HAP-1 (cell line): ENCODE measurements around the gene LSM14A.
"Not testable (repeated sequence)": the region's sequence is repeated elsewhere in the genome, so short reads cannot be mapped to it uniquely, and the experiment has no call there.

Experiments used
- DNase-seq, 2 experiments: peaks; one replicate each; pipeline ENCODE4 v3.0.0-alpha.2; 2016 to 2020; ENCODE audit warnings: low spot score in 2 of 2
- H3K27me3 ChIP-seq: fragments of 250-450 bp; sonication (Bioruptor Pico); 2 replicates; pipeline ENCODE4 v1.5.1; 2020; ENCODE audit warnings: low read depth, mild to moderate bottlenecking, moderate library complexity
- H3K36me3 ChIP-seq: fragments of 250-450 bp; sonication (Bioruptor Pico); replicated peaks from 2 replicates; pipeline ENCODE4 v1.5.1; 2020; ENCODE audit warnings: mild to moderate bottlenecking
- H3K4me1 ChIP-seq: fragments of 250-450 bp; sonication (Bioruptor Pico); 2 replicates; pipeline ENCODE4 v1.5.1; 2020; ENCODE audit warnings: mild to moderate bottlenecking
- H3K4me3 ChIP-seq: fragments of 250-450 bp; sonication (Bioruptor Pico); 2 replicates; pipeline ENCODE4 v1.5.1; 2020; ENCODE audit warnings: mild to moderate bottlenecking, moderate library complexity
- H3K9me3 ChIP-seq: fragments of 250-450 bp; sonication (Bioruptor Pico); 2 replicates; pipeline ENCODE4 v1.5.1; 2020; ENCODE audit warnings: mild to moderate bottlenecking, moderate library complexity
- in situ Hi-C: fragments of 300-500 bp; cut with MboI; formaldehyde crosslinking; loops from 3 replicates; pipeline ENCODE4 v1.14.3; 2020; ENCODE audit warnings: low sequenced_read_pairs, inconsistent platforms, mixed read lengths

The LSM14A gene

DNA sequence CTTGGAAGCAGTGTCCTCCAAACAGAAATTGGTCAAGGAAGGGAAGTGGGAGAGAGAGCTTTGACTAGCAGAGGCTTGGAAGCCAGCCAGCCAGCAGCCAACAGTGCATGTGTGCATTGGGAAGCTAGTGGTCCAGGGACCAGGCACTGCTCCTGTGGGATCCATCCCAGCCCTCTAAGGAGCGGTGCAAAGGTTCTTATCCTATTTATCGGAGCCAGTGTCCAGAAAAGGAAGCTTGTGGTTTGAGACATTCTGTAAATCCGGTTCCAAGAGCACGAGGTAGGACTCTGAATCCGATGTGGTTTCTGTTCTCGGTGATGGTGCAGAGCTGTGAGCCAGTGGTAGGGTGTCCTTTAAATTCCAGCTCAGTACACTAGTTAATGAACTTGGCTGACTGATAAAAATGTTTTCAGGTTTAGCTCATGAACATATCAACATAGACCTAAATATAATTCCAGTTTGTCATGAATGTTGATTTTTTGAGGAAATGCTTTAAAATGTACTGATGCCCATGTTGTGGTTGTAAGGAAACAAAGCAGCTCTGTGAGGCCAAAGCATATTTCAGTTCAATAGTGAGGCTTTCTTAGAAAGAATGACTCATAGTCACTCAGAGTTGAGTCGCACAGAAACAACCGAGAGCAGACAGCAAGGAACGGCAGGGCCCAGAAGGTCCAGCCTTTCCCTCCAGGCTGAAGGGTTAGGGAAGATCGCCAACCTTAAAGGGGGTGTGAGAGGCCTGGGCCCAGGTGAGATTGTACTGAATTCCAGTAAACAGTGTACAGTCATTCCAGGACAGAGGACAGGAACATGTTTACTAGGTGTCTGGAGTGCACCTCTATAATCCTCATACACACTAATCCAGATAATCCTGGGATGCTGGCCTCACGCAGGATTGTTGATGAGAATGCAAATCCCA, 60.5 kb downstream of the LSM14A start:
- peak in 1 of 2 experiments; percentile 42 for DNase-seq

DNA sequence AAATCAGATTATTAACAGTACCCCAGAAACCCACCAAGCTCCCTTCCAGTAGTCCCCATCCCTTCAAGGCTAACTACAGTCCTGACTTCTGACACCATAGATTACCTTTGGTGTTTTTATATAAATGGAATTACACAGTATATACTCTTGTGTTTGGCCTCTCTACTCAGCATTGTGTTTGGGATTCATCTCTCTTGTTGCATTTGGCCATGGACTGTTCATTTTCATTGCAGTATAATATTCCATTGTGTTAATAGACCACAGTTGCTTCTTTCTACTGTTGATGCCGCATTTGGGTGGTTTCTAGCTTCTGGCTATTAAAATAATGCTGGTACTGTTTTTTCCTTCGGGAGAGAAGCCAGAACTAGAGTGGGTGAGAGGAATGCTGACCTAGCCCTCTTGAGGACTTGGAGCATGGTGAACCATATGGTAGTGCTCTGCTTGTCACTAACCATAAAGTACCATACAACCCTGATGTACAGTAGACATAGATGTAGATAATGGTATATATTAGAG, 63.2 kb downstream of the LSM14A start:
- Histone ChIP-seq H3K27me3 (no peaks in the 10 kb centered on the region), H3K9me3 (no peaks in the 10 kb centered on the region), H3K36me3 (peaks cover 4% of the 10 kb centered on the region), H3K4me1 (peaks cover 14% of the 10 kb centered on the region), H3K4me3 (no peak overlapping the region)
- no peak for DNase-seq
- in situ Hi-C loops, result no loop called here

More for the DNA sequence above, 60.5 kb downstream of the LSM14A start:
- H3K9me3 ChIP-seq, result no peaks in the 10 kb centered on the region
- H3K36me3 ChIP-seq, result peaks cover 30% of the 10 kb centered on the region
- H3K27me3 ChIP-seq, result no peaks in the 10 kb centered on the region
- H3K4me3 ChIP-seq, result no peak overlapping the region
- in situ Hi-C loops, result no loop called here
- peaks cover 14% of the 10 kb centered on the region for H3K4me1 ChIP-seq

DNA sequence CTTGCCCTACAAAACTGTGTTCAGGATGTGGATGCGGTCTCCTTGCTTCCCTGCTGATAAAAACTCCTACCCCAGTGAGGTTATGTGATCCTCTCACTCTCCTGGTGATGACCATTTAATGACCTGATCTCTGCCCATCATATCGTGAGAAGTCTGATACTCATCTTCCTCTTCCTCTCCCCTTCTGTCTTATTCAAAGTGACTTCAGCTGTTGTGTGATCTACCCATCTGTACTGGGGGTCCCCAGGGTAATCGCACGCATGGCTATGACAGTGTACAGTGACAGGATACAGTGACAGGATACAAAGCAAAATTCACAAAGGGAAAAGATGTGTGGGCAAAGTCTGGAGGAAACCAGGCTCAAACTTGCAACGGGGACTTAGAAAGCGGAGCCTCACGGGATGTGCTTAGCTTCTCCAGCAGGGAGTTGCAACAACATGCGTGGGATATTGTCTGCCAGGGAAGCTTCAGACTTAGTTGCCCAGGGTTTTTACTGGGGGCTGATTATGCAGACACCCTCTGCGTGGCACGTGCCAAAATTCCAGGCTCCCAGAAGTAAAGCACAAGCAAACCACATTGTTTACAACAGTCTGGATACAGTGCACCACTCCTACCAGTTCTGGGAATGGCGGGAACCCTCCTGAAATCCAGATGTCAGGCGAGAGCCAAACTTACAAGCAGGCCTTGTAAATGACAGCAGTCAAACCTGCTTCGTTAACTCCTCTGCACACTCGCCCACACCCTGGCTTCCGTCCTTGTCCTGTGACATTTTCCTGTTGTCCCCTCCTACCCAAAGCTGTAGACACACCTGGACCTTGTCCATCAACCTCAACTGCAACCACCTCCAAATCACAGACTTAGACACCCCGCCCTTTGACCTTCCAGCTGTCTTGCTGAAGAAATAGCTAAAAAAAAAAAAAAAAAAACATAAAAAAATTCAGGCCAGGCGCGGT, 64.0 kb downstream of the LSM14A start:
- Histone ChIP-seq H3K4me3 (no peak overlapping the region), H3K36me3 (no peaks in the 10 kb centered on the region), H3K9me3 (no peaks in the 10 kb centered on the region), H3K27me3 (no peaks in the 10 kb centered on the region), H3K4me1 (peaks cover 14% of the 10 kb centered on the region)
- no peak for DNase-seq
- in situ Hi-C loops, result no loop called here

DNA sequence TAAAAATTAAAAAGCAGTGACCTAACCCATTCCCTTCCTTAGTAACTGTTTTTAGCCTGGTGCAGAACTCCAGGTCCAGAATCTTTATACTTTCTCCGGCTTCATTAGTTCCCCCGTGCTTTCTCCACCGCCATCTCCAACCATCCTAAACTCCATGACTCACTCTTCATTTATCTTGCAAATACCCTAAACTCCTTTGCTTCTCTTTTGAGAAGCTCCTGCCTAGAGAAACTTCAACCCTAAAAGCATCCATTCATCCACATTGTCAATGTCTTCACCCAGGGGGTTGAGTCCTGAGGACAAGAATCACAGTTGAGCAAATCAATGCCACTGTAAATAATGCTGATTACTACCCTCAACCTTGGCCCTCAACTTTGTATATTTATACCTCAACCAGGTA, 65.0 kb downstream of the LSM14A start:
- H3K36me3 ChIP-seq, result no peaks in the 10 kb centered on the region

DNA sequence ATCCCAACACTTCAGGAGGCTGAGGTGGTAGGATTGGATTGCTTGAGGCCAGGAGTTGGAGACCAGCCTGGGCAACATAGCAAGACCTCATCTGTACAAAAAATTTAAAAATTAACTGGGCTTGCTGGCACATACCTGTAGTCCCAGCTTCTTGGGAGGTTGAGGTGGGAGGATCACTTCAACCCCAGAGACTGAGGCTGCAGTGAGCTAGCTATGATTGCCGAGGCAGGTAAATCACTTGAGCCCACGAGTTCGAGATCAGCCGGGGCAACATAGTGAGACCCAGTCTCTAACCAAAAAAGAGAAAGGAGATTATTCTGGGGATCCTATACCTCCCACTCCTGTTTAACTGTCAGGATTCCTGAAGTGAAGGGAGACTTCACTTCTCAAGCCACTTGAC, 65.6 kb downstream of the LSM14A start:
- no peaks in the 10 kb centered on the region for H3K36me3 ChIP-seq
- H3K4me3 ChIP-seq, result no peak overlapping the region
- peaks cover 8% of the 10 kb centered on the region for H3K4me1 ChIP-seq
- in situ Hi-C loops, result no loop called here
- DNase-seq, result no peak
- no peaks in the 10 kb centered on the region for H3K9me3 ChIP-seq
- no peaks in the 10 kb centered on the region for H3K27me3 ChIP-seq

More for the DNA sequence above, 65.0 kb downstream of the LSM14A start:
- Histone ChIP-seq H3K4me3 (no peak overlapping the region), H3K27me3 (no peaks in the 10 kb centered on the region), H3K4me1 (peaks cover 14% of the 10 kb centered on the region), H3K9me3 (no peaks in the 10 kb centered on the region)
- no peak for DNase-seq
- in situ Hi-C loops, result no loop called here

DNA sequence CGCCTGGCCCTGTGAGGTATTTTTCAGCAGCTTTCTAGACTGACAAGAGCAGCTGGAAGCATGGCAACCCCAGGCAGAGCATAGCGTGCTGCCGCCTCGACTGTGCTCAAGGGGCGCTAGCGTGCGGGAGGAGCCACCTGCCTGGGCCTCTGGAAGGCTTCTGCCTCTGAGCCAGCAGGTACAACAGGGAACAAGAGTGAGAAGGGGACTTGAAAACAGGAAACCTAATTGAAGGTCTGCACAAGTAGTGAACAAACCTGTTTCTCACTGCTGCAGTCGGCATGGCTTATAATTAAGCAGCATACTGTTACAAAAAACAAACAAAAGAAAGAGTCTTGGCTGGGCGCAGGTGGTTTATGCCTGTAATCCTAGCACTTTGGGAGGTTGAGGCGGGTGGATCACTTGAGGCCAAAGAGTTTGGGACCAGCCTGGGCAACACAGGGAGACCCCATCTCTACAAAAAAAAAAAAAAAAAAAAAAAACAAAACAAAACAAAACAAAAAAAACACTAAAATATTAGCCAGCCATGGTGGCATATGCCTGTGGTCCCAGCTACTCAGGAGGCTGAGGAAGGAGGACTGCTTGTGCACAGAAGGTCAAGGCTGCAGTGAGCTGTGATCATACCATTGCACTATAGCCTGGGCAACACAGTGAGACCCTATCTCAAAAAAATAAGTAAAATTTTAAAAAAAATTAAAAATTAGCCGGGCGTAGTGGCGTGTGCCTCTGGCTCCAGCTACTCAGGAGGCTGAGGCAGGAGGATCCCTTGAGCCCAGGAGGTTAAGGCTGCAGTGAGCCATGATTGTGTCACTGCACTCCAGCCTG, 69.4 kb downstream of the LSM14A start:
- Histone ChIP-seq H3K36me3 (no peaks in the 10 kb centered on the region), H3K9me3 (no peaks in the 10 kb centered on the region), H3K4me1 (no peaks in the 10 kb centered on the region), H3K27me3 (no peaks in the 10 kb centered on the region), H3K4me3 (no peak overlapping the region)
- in situ Hi-C loops, result no loop called here
- peak in 1 of 2 experiments; percentile 60 for DNase-seq

DNA sequence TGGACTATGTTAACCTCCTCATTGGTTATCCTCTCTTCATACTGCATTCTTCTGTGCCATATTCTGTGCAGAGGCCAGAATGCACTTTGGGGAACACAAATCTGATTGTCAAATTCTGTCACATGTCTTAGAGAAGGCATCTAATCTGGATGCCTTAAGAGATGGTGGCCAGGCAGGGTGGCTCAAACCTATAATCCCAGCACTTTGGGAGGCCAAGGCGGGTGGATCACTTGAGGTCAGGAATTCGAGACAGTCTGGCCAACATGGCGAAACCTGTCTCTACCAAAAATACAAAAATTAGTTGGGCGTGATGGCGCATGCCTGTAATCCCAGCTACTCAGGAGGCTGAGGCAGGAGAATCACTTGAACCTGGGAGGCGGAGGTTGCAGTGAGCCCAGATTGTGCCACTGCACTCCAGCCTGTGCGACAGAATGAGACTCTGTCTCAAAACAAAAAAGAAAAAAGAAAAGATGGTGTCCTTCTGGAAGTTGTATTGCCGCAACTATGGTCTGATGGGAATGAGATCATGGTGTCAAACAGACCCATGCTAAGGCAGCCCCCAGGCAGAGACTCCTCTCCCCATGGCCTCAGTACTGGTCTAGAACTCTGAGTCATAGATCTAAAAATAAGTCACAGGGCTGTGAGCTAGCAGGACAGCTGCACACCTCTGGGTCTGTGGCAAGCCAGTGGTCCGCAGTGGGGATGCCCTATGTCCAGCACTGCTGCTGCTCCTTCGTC, 71.0 kb downstream of the LSM14A start:
- H3K4me1 ChIP-seq, H3K4me3 ChIP-seq, H3K27me3 ChIP-seq, H3K9me3 ChIP-seq, H3K36me3 ChIP-seq, DNase-seq, in situ Hi-C loops: not testable (repeated sequence)

DNA sequence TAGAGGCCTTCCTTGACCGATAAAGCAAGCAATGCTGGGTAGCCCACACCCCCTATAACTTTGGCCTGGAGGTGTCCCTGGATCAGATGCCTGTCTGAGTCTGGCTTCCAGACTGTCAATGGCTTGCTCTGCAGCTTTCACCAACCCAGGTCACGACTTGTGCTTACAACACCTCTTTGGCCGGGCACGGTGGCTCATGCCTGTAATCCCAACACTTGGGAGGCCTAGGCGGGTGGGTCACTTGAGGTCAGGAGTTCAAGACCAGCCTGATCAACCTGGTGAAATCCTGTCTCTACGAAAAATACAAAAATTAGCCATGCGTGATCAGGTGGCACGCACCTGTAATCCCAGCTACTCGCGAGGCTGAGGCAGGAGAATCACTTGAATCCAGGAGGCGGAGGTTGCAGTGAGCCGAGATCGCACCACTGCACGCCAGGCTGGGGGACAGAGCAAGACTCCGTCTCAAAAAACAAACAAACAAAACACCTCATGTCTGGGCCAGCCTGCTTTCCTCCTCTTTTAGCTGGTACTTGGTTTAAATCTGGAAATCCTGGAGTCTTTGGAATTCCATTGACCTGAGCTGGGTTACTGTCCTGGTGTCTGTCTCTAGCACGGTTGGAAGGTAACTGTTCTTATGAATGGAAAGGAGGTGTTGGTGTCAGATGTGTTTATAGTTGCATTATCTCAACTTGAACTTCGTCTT, 71.7 kb downstream of the LSM14A start:
- DNase-seq, result no peak
- Histone ChIP-seq H3K4me1 (no peaks in the 10 kb centered on the region), H3K4me3 (no peak overlapping the region), H3K27me3 (no peaks in the 10 kb centered on the region), H3K36me3 (no peaks in the 10 kb centered on the region), H3K9me3 (no peaks in the 10 kb centered on the region)
- in situ Hi-C loops, result no loop called here

DNA sequence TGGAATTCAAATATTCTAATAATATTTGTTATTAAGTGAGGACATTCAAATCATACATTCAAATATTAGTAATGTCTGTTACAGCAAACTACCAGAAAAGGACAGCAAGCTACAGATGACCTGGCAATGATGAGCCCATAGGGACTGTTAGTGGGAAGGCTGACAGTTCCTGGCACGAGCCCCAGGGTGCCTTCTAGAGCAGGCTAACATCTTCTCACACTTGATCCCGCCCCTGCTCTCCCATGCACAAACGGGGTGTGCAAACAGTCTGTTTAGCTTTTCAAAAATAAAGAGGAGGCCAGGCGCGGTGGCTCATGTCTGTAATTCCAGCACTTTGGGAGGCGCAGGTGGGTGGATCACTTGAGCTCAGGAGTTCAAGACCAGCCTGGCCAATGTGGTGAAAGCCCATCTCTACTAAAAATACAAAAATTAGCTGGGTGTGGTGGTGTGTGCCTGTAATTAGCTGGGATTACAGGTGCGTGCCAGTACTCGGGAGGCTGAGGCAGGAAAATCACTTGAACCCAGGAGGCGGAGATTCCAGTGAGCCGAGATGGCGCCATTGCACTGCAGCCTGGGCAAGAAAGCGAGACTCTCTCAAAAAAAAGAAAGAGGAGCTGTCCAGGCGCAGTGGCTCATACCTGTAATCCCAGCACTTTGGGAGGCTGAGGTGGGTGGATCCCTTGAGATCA, 72.5 kb downstream of the LSM14A start:
- no peaks in the 10 kb centered on the region for H3K9me3 ChIP-seq
- in situ Hi-C loops, result no loop called here

DNA sequence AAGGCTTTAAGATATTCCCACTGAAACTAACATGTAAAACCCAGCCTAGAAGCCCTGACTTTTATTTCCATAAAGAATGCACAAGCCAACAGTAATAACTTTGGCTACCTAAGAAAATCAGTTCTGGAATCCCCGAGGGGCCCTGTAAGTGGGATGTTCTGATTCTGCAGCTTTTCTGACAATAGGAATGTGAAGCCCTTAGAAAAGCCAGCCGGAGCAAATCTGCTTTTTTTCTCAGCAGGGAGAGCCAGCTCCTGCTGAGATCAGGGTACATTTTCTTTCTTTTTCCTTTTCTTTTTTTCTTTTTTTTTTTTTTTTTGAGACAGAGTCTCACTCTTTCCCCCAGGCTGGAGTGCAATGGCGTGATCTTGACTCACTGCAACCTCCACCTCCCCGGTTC, 74.0 kb downstream of the LSM14A start:
- H3K36me3 ChIP-seq, result no peaks in the 10 kb centered on the region
- no peaks in the 10 kb centered on the region for H3K9me3 ChIP-seq
- no peak for DNase-seq
- in situ Hi-C loops, result no loop called here
- H3K4me3 ChIP-seq, result no peak overlapping the region
- H3K27me3 ChIP-seq, result no peaks in the 10 kb centered on the region
- H3K4me1 ChIP-seq, result no peaks in the 10 kb centered on the region

More for the DNA sequence above, 72.5 kb downstream of the LSM14A start:
- Histone ChIP-seq H3K4me3 (no peak overlapping the region), H3K36me3 (no peaks in the 10 kb centered on the region), H3K4me1 (no peaks in the 10 kb centered on the region), H3K27me3 (no peaks in the 10 kb centered on the region)
- no peak for DNase-seq

DNA sequence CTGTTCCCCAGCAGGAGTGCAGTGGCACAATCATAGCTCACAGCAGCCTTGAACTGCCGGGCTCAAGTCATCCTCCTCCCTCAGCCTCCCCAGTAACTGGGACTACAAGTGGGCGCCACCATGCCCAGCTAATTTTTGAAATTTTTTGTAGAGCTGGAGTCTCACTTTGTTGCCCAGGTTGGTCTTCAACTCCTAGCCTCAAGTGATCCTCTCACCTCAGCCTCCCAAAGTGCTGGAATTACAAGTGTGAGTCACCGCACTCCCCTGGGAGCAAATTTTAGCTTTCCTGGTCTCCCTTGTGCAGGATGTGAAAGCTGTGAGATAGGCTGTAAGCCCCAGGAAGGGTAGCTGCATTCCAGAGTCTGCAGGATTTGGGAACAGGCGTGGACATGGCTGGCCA, 76.6 kb downstream of the LSM14A start:
- no peaks in the 10 kb centered on the region for H3K36me3 ChIP-seq
- no peak for DNase-seq
- no peak overlapping the region for H3K4me3 ChIP-seq
- in situ Hi-C loops, result no loop called here
- H3K27me3 ChIP-seq, result no peaks in the 10 kb centered on the region
- H3K4me1 ChIP-seq, result no peaks in the 10 kb centered on the region
- H3K9me3 ChIP-seq, result no peaks in the 10 kb centered on the region

DNA sequence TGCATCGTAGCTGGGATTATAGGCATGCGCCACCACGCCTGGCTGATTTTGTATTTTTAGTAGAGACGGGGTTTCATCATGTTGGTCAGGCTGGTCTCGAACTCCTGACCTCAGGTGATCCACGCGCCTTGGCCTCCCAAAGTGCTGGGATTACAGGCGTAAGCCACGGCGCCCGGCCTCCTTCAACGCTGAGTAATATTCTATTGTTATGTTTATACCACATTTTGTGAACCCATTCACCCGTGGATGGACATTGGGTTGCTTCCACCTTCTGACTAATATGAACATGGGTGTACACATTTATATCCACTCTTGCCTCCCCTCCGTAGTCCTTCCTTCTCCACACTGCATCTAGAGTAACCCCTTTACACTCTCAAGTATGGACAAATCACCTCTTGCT, 80.9 kb downstream of the LSM14A start:
- H3K9me3 ChIP-seq, H3K27me3 ChIP-seq, H3K4me1 ChIP-seq, DNase-seq, H3K36me3 ChIP-seq, H3K4me3 ChIP-seq, in situ Hi-C loops: not testable (repeated sequence)
